Activated CD8-positive, alpha-beta T cell treated with anti-CD3 and anti-CD28 coated beads for 36 hours (primary cell): ENCODE data around the gene GRK3. TPM values are rescaled to one million over a fixed set of nuclear protein-coding genes. Genes with fewer than 3 reads are reported as not detected.
"Not testable (repeated sequence)": the region's sequence is repeated elsewhere in the genome, so short reads cannot be mapped to it uniquely, and the experiment has no call there.

Experiments used
- ATAC-seq: fragments of 200-7000 bp; cut with Tn5 transposase; one replicate; pipeline ENCODE4 v1.10.0; 2021; ENCODE audit warnings: mild to moderate bottlenecking, moderate library complexity
- CTCF ChIA-PET: fragments of 350-600 bp; sonication (Branson Sonifier 250); formaldehyde crosslinking; loops from one replicate; lab custom pipeline; 2021; ENCODE audit warnings: antibody characterized with exemption; lab: Charles Lee
- POLR2A ChIA-PET: fragments of 350-600 bp; sonication (Branson Sonifier 250); formaldehyde crosslinking; loops from one replicate; lab custom pipeline; 2021; ENCODE audit warnings: antibody characterized with exemption; lab: Charles Lee
- DNase-seq: peaks from one replicate; pipeline ENCODE4 v3.0.0-alpha.2; 2020
- H3K27ac Mint-ChIP-seq: one replicate; pipeline ENCODE4 v1.8.0; 2021; ENCODE audit warnings: mild to moderate bottlenecking, mixed read lengths
- H3K27me3 Mint-ChIP-seq: one replicate; pipeline ENCODE4 v1.8.0; 2021; ENCODE audit warnings: mixed read lengths
- H3K36me3 Mint-ChIP-seq: one replicate; pipeline ENCODE4 v1.8.0; 2021; ENCODE audit warnings: low read depth, mixed read lengths
- H3K4me1 Mint-ChIP-seq: one replicate; pipeline ENCODE4 v1.8.0; 2021; ENCODE audit warnings: low read depth, mixed read lengths
- H3K4me3 Mint-ChIP-seq: one replicate; pipeline ENCODE4 v1.8.0; 2021; ENCODE audit warnings: mild to moderate bottlenecking, moderate library complexity, mixed read lengths
- H3K9me3 Mint-ChIP-seq: one replicate; pipeline ENCODE4 v1.8.0; 2021; ENCODE audit warnings: mixed read lengths
- CTCF ChIP-seq: fragments of 200-600 bp; IDR thresholded peaks from one replicate; pipeline ENCODE4 v1.8.0; 2022; ENCODE audit warnings: antibody characterized with exemption, mild to moderate bottlenecking
- intact Hi-C: fragments of 100-400 bp; cut with micrococcal nuclease; formaldehyde crosslinking; loops from one replicate; pipeline ENCODE4 v1.10.0; 2022
- total RNA-seq, 2 experiments: library from RNA; stranded (reverse); gene quantifications; one replicate each; pipeline ENCODE4 v1.2.3, GENCODE V29; 2021

The GRK3 gene
- total RNA-seq, 2 experiments from 2014 or later, result 26.3 to 26.7 TPM

GRCh38 chr22:25570486-25570885 lies 6.0 kb downstream of the GRK3 start:
- no peak for TF ChIP-seq CTCF
- peaks cover 25% of the 10 kb centered on the region for H3K4me1 Mint-ChIP-seq
- no peak overlapping the region for H3K4me3 Mint-ChIP-seq
- H3K9me3 Mint-ChIP-seq, result peaks cover 2% of the 10 kb centered on the region
- DNase-seq, result no peak
- H3K27me3 Mint-ChIP-seq, result peaks cover 2% of the 10 kb centered on the region
- ChIA-PET CTCF (interaction anchor here (1.4 to 1.5 kb wide), 2 partner anchors 108 to 202 kb away, joined by 3 to 5 read pairs; no protein-coding TSS in a partner anchor), POLR2A (no interaction called here)
- H3K36me3 Mint-ChIP-seq, result peaks cover 5% of the 10 kb centered on the region
- no peak for ATAC-seq
- intact Hi-C loops, result no loop called here
- no peak overlapping the region for H3K27ac Mint-ChIP-seq

GRCh38 chr22:25571969-25572707 lies 7.7 kb downstream of the GRK3 start:
- H3K27ac Mint-ChIP-seq, result peak overlapping the region; percentile 3
- H3K36me3 Mint-ChIP-seq, H3K9me3 Mint-ChIP-seq, H3K4me3 Mint-ChIP-seq, ATAC-seq, H3K27me3 Mint-ChIP-seq, DNase-seq, intact Hi-C loops: not testable (repeated sequence)
- ChIA-PET POLR2A (interaction anchor here (1.0 kb wide), 1 partner anchor 11 kb away, joined by 3 read pairs; no protein-coding TSS in a partner anchor), CTCF (interaction anchor here (1.5 kb wide), 1 partner anchor 201 kb away, joined by 4 read pairs; no protein-coding TSS in a partner anchor)
- peaks cover 15% of the 10 kb centered on the region for H3K4me1 Mint-ChIP-seq

GRCh38 chr22:25572708-25573171 lies 8.3 kb downstream of the GRK3 start:
- no peak for TF ChIP-seq CTCF
- CTCF ChIA-PET, result interaction anchor here (1.5 kb wide), 1 partner anchor 200 kb away, joined by 4 read pairs; no protein-coding TSS in a partner anchor
- Mint-ChIP-seq H3K36me3 (peaks cover 5% of the 10 kb centered on the region), H3K9me3 (peaks cover 2% of the 10 kb centered on the region), H3K27ac (peak overlapping the region; percentile 3), H3K27me3 (peaks cover 2% of the 10 kb centered on the region), H3K4me3 (no peak overlapping the region), H3K4me1 (peaks cover 11% of the 10 kb centered on the region)
- ATAC-seq (peak; percentile 69), DNase-seq (no peak)
- POLR2A ChIA-PET, result interaction anchor here (1.0 kb wide), 2 partner anchors 9 to 10 kb away, joined by 3 to 4 read pairs; no protein-coding TSS in a partner anchor
- intact Hi-C loops, result no loop called here

- CTCF ChIA-PET, result interaction anchor here (1.5 kb wide), 1 partner anchor 199 kb away, joined by 3 read pairs; no protein-coding TSS in a partner anchor
- H3K4me3 Mint-ChIP-seq, result no peak overlapping the region
- H3K27ac Mint-ChIP-seq, result no peak overlapping the region
- TF ChIP-seq CTCF, result no peak
- peaks cover 2% of the 10 kb centered on the region for H3K9me3 Mint-ChIP-seq
- ATAC-seq (no peak), DNase-seq (no peak)
- intact Hi-C loops, result no loop called here
- peaks cover 2% of the 10 kb centered on the region for H3K27me3 Mint-ChIP-seq
- POLR2A ChIA-PET, result interaction anchor here (0.9 to 1.0 kb wide), 2 partner anchors 10 kb away, joined by 3 to 4 read pairs; partner anchors contain the start of gene GRK3
- peaks cover 10% of the 10 kb centered on the region for H3K36me3 Mint-ChIP-seq
- peaks cover 11% of the 10 kb centered on the region for H3K4me1 Mint-ChIP-seq
Observed at GRCh38 chr22:25573841-25574240, 9.4 kb downstream of the GRK3 start.

- Mint-ChIP-seq H3K9me3 (peaks cover 2% of the 10 kb centered on the region), H3K27ac (no peak overlapping the region), H3K27me3 (no peaks in the 10 kb centered on the region), H3K36me3 (peaks cover 10% of the 10 kb centered on the region), H3K4me1 (peaks cover 11% of the 10 kb centered on the region), H3K4me3 (no peak overlapping the region)
- ChIA-PET POLR2A (interaction anchor here (0.9 kb wide), 1 partner anchor 11 kb away, joined by 3 read pairs; the partner anchor contains the start of gene GRK3), CTCF (interaction anchor here (0.6 to 1.5 kb wide), 2 partner anchors 31 to 198 kb away, joined by 3 read pairs; no protein-coding TSS in a partner anchor)
- DNase-seq (no peak), ATAC-seq (no peak)
- no peak for TF ChIP-seq CTCF
- intact Hi-C loops, result no loop called here
Observed at GRCh38 chr22:25574736-25575135, 10.3 kb downstream of the GRK3 start.

- H3K9me3 Mint-ChIP-seq, H3K4me3 Mint-ChIP-seq, DNase-seq, ATAC-seq, H3K27ac Mint-ChIP-seq, intact Hi-C loops, CTCF ChIA-PET, H3K36me3 Mint-ChIP-seq, H3K27me3 Mint-ChIP-seq: not testable (repeated sequence)
- POLR2A ChIA-PET, result interaction anchor here (1.1 kb wide), 1 partner anchor 95 kb away, joined by 3 read pairs; no protein-coding TSS in a partner anchor
- H3K4me1 Mint-ChIP-seq, result peaks cover 11% of the 10 kb centered on the region
Observed at GRCh38 chr22:25575674-25576392, 11.4 kb downstream of the GRK3 start.

- DNase-seq, H3K36me3 Mint-ChIP-seq, CTCF ChIA-PET, H3K9me3 Mint-ChIP-seq, H3K27me3 Mint-ChIP-seq, ATAC-seq, intact Hi-C loops, H3K4me3 Mint-ChIP-seq, H3K27ac Mint-ChIP-seq: not testable (repeated sequence)
- H3K4me1 Mint-ChIP-seq, result peaks cover 15% of the 10 kb centered on the region
- POLR2A ChIA-PET, result interaction anchor here (1.1 kb wide), 1 partner anchor 23 kb away, joined by 3 read pairs; no protein-coding TSS in a partner anchor
Observed at GRCh38 chr22:25581452-25581851, 17.0 kb downstream of the GRK3 start.
